SU-DHL-6 (cell line): ENCODE measurements around the gene GBP7.

ENCODE experiments used
- H2AFZ ChIP-seq: fragments of 200-600 bp; sonication (generic); 2 replicates; pipeline ENCODE4 v1.6.1; 2014; ENCODE audit warnings: low read depth, mild to moderate bottlenecking, moderate library complexity, mixed read lengths, antibody characterized with exemption, low read length; ENCODE audit not compliant: severe bottlenecking
- H3F3A ChIP-seq: fragments of 200-600 bp; shearing (Covaris generic); 2 replicates; pipeline ENCODE4 v1.6.0; 2016; ENCODE audit warnings: antibody characterized with exemption, mild to moderate bottlenecking; ENCODE audit not compliant: insufficient read depth
- H3K27ac ChIP-seq: fragments of 200-600 bp; sonication (generic); 2 replicates; pipeline ENCODE4 v1.5.1; 2016; ENCODE audit warnings: low read depth, mild to moderate bottlenecking, low read length, moderate library complexity, mixed read lengths
- H3K27me3 ChIP-seq: fragments of 200-600 bp; sonication (generic), shearing (Covaris generic); 2 replicates; pipeline ENCODE4 v1.6.0; 2014; ENCODE audit warnings: mild to moderate bottlenecking, low read length
- H3K36me3 ChIP-seq: fragments of 200-600 bp; sonication (generic); 2 replicates; pipeline ENCODE4 v1.6.1; 2014; ENCODE audit warnings: mild to moderate bottlenecking, low read length, mixed read lengths
- H3K4me2 ChIP-seq: fragments of 300-600, 200-600 bp; shearing (Covaris generic), sonication (generic); 2 replicates; pipeline ENCODE4 v1.6.0; 2014; ENCODE audit warnings: low read length, low read depth, mild to moderate bottlenecking; ENCODE audit not compliant: poor library complexity, severe bottlenecking
- H3K4me3 ChIP-seq: fragments of 200-600 bp; sonication (generic); 2 replicates; pipeline ENCODE4 v1.5.1; 2014; ENCODE audit warnings: antibody characterized with exemption, low read length, mild to moderate bottlenecking, mixed read lengths; ENCODE audit not compliant: insufficient read depth, poor library complexity, severe bottlenecking
- H3K79me2 ChIP-seq: fragments of 200-600 bp; sonication (generic); 2 replicates; pipeline ENCODE4 v1.6.1; 2014; ENCODE audit warnings: mild to moderate bottlenecking, low read length, moderate library complexity; ENCODE audit not compliant: insufficient read depth
- H3K9ac ChIP-seq: fragments of 200-600 bp; sonication (generic); 2 replicates; pipeline ENCODE4 v1.7.0; 2014; ENCODE audit warnings: mild to moderate bottlenecking, low read length
- H3K9me2 ChIP-seq: fragments of 200-600 bp; sonication (generic); replicated peaks from 2 replicates; pipeline ENCODE4 v1.6.1; 2014; ENCODE audit warnings: low read length; ENCODE audit not compliant: insufficient read depth
- H3K9me3 ChIP-seq: fragments of 200-600 bp; sonication (generic); 2 replicates; pipeline ENCODE4 v1.6.1; 2014; ENCODE audit warnings: low read length, mixed read lengths; ENCODE audit not compliant: insufficient read depth
- H4K20me1 ChIP-seq: fragments of 200-600 bp; sonication (generic); 2 replicates; pipeline ENCODE4 v1.6.1; 2014; ENCODE audit warnings: low read depth, mild to moderate bottlenecking, antibody characterized with exemption, low read length, moderate library complexity, mixed read lengths
- CTCF ChIP-seq: fragments of 200-600 bp; sonication (generic); IDR thresholded peaks from one replicate; pipeline ENCODE4 v1.5.1; 2017; ENCODE audit warnings: antibody characterized with exemption, mild to moderate bottlenecking, low read length, moderate library complexity; ENCODE audit not compliant: insufficient read depth, poor library complexity, severe bottlenecking
- EZH2phosphoT487 ChIP-seq: fragments of 200-600 bp; sonication (generic), shearing (Covaris generic); conservative IDR thresholded peaks from 2 replicates; pipeline ENCODE4 v1.6.1; 2018; ENCODE audit warnings: mild to moderate bottlenecking, antibody characterized with exemption, low read length, moderate library complexity, mixed read lengths

The GBP7 gene

GRCh38 chr1:89191314-89191713, 15.5 kb upstream of the GBP7 start:
- no peaks in the 10 kb centered on the region for H3K79me2 ChIP-seq
- H3K4me2 ChIP-seq = no peak overlapping the region
- no peak overlapping the region for H3K4me3 ChIP-seq
- H3K36me3 ChIP-seq = no peaks in the 10 kb centered on the region
- no peak for TF ChIP-seq EZH2phosphoT487
- TF ChIP-seq CTCF = no peak
- H3F3A ChIP-seq = no peaks in the 10 kb centered on the region
- H2AFZ ChIP-seq = no peak overlapping the region
- no peak overlapping the region for H3K9ac ChIP-seq
- H3K9me3 ChIP-seq = no peaks in the 10 kb centered on the region
- no peaks in the 10 kb centered on the region for H4K20me1 ChIP-seq
- no peaks in the 10 kb centered on the region for H3K9me2 ChIP-seq
- no peak overlapping the region for H3K27ac ChIP-seq
- H3K27me3 ChIP-seq = no peaks in the 10 kb centered on the region

- Histone ChIP-seq H3K36me3 (no peaks in the 10 kb centered on the region), H3K79me2 (no peaks in the 10 kb centered on the region), H3K9me3 (no peaks in the 10 kb centered on the region), H3K9ac (no peak overlapping the region), H4K20me1 (no peaks in the 10 kb centered on the region), H2AFZ (no peak overlapping the region), H3K27me3 (no peaks in the 10 kb centered on the region), H3K9me2 (no peaks in the 10 kb centered on the region), H3K4me2 (no peak overlapping the region), H3F3A (no peaks in the 10 kb centered on the region), H3K4me3 (no peak overlapping the region), H3K27ac (no peak overlapping the region)
- TF ChIP-seq EZH2phosphoT487 = no peak
- TF ChIP-seq CTCF = no peak
Observed at GRCh38 chr1:89190017-89190416, 14.2 kb upstream of the GBP7 start.

- H2AFZ ChIP-seq = no peak overlapping the region
Observed at GRCh38 chr1:89179343-89179742, 3.5 kb upstream of the GBP7 start.

More at GRCh38 chr1:89179343-89179742, 3.5 kb upstream of the GBP7 start:
- H3K9ac ChIP-seq = no peak overlapping the region
- no peak overlapping the region for H3K27ac ChIP-seq
- H3K36me3 ChIP-seq = no peaks in the 10 kb centered on the region
- no peaks in the 10 kb centered on the region for H3K79me2 ChIP-seq
- H3K4me2 ChIP-seq = no peak overlapping the region
- no peaks in the 10 kb centered on the region for H3K27me3 ChIP-seq
- no peaks in the 10 kb centered on the region for H3K9me2 ChIP-seq
- H3K9me3 ChIP-seq = no peaks in the 10 kb centered on the region
- H4K20me1 ChIP-seq = no peaks in the 10 kb centered on the region
- H3K4me3 ChIP-seq = no peak overlapping the region
- H3F3A ChIP-seq = no peaks in the 10 kb centered on the region
- TF ChIP-seq CTCF = no peak
